NCI-H187 (cell line): Measurements from ENCODE around the gene MAPK1IP1L.

Experiments
- DNase-seq, 2 experiments: peaks; one replicate each; lab custom pipeline; 2025; lab: John Stamatoyannopoulos, UW

The MAPK1IP1L gene

DNA sequence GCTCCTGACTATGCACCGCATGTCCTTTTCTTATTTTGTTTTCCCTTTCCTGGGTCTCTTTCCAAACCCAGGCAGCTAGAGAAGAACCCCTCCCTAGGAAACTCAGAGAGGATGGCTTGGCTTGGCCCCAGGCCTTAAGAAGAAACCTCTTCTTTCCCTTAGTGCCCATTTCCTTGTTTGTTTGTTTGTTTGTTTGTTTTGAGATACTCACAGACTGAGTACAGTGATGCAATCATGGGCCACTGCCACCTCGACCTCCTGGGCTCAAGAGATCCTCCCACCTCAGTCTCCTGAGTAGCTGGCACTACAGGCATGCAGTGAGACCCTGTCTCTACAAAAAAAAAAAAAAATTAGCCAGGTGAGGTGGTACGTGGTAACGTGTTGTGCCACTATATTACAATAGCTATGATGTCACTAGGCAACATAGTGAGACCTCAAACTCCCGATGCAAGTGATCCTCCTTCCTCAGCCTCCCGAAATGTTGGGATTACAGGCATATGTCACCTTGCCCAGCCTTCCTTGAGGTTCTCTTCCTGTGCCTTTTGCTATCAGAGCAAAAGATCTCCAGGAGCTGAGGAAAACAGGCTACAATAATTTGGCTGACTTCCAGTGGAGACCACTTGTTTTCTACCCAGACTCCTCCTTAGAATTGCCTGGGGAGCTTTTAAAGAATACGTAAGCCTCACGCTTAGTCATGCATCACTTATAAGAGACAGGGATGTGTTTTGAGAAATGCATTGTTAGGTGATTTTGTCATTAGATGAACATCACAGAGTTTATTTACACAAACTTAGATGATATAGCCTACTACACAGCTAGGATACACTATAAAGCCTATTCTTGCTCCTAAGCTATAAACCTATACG lies 43.1 kb downstream of the MAPK1IP1L start:
- DNase-seq, result peak; percentile 84 to 86

GRCh38 chr14:55097881-55098560 lies 46.6 kb downstream of the MAPK1IP1L start:
- no peak for DNase-seq

DNA sequence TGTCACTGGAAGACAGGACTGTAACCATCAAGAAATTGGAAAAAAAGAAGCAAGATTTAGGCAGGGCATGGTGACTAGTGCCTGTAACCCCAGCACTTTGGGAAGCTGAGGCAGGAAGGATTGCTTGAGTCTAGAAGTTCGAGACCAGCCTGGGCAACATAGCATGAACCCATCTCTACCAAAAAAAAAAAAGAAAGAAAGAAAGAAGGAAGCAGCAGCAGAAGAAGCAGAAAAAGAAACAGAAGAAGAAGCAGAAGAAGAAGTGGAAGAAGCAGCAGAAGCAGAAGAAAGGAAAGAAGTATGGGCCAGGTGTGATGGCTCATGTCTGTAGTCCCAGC lies 47.1 kb downstream of the MAPK1IP1L start:
- no peak for DNase-seq

DNA sequence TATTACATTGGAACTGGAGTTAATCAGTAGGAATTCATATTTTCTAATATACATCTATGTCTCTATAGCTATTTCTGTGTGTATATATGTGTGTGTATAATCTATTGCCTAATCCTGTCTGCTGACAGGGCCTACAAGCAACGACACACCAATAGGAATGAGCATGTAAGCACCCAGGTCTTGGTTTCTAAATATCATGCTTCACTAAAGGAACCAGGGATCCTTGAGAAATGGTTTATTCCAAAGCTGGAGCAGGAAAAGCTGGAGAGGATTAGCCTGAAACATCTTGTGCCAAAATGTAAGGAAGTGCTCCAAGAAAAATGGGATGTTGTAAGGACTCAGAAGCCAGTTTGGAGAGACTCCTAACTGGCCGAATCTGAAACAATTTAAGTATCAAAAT lies 48.3 kb downstream of the MAPK1IP1L start:
- DNase-seq, result no peak

GRCh38 chr14:55101698-55102097 lies 50.3 kb downstream of the MAPK1IP1L start:
- no peak for DNase-seq

DNA sequence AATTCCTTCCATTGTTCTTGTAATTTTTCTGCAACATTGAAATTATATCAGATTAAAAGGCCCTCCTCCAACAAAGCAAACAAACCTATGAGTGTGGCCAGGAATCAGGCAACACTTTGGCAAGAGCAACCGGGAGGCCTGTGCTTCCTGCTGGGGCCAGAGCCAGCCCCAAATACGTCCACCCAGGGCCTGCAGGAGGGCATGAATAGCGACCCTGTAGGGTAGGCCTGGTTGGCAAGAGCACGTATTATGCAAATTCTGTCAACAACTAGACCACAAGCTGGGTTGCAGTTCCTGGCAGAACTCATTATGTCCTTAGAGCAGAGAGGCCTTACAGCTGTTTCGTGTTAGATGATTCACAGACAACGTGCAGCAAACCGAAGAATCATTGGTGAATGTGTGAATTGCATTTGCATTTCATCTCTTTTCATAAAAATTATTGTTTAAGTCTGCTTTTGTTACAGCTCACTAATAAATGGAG lies 50.7 kb downstream of the MAPK1IP1L start:
- DNase-seq, result peak in 1 of 2 experiments; percentile 27

GRCh38 chr14:55103005-55103640 lies 51.7 kb downstream of the MAPK1IP1L start:
- DNase-seq, result no peak

GRCh38 chr14:55103971-55104954 lies 52.8 kb downstream of the MAPK1IP1L start:
- no peak for DNase-seq

GRCh38 chr14:55105991-55106390 lies 54.5 kb downstream of the MAPK1IP1L start:
- DNase-seq, result no peak

GRCh38 chr14:55107766-55108554 lies 56.5 kb downstream of the MAPK1IP1L start:
- DNase-seq, result no peak

- DNase-seq, result no peak
Measured at GRCh38 chr14:55109836-55110235, 58.4 kb downstream of the MAPK1IP1L start.

DNA sequence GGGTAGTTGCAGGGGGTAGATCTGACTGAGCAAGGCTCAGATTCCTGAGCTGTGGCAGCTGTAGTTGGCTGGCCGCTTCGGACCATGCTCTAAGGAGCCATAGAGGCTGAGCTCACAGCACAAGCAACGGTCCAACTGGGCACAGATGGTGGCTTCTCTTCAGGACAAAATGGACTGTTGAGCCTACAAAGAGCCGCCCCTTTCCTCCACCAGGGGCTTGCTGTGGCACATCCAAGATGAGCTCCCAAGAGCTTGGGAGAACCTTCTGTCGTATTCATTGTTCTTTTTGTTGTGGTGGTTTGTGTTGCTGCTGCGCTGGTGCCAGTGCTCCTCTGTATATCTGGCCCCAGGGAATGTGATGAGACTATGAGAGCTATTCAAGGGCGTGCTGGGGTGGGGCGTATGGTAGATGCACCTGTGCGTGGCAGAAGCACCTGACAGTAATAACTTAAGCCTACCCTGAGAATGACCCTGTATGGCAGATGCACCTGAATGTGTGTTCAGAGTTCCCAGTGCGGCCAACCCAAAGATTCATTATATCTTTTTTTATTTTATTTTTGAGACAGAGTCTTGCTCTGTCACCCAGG lies 59.8 kb downstream of the MAPK1IP1L start:
- peak; percentile 80 to 91 for DNase-seq

DNA sequence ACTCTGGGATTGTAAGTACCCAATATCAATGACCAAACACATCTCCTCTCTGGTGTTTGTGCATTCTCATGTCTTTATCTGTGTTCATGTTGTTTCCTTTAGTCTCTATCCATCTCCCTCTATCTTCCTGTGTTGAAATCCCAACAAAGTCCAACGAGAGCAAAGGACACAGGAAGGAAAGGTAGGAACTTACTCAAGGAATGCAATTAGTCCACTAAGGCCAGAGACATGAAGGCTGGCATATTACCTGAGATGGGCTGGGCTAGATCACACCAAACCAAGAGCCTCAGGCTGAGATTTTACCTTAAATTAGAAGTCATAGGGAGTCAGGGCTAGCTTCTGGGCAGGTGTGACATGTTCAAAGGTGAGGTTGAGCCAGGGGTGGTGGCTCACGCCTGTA lies 63.3 kb downstream of the MAPK1IP1L start:
- DNase-seq, result no peak

DNA sequence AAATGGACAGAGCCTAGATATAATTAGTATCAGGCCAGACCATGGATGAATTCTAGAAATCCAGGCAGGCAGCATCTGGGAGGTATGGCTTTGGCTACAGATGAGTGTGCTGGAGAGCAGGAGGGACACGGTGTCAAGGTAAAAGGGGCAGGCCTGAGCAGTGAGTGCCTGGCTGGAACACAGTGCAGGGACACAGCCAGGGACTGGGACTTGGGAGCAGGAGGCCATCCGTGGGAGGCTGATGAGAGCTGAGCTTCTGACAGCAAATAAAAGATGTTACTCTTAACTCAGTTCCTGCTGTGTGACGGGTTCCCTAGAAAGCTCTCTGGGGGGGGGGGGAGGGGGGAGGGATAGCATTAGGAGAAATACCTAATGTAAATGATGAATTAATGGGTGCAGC lies 64.0 kb downstream of the MAPK1IP1L start:
- DNase-seq, result no peak

DNA sequence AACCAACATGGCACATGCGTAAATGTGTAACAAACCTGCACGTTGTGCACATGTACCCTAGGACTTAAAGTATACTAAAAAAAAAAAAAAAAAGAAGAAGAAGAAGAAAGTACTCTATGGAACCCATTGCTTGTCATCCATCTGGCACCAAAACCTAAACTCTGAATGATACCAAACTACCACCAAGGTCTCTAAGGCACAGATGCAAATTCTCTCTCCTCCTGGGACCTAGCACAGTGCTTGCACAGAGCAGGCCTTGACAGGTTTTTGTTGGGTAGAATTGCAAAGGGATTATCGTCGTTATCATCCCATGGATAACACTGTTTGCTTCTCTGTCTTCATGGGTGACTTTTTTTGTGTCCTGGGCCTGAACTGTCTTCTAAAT lies 64.4 kb downstream of the MAPK1IP1L start:
- no peak for DNase-seq

- no peak for DNase-seq
Measured at GRCh38 chr14:55116246-55117030, 65.0 kb downstream of the MAPK1IP1L start.

DNA sequence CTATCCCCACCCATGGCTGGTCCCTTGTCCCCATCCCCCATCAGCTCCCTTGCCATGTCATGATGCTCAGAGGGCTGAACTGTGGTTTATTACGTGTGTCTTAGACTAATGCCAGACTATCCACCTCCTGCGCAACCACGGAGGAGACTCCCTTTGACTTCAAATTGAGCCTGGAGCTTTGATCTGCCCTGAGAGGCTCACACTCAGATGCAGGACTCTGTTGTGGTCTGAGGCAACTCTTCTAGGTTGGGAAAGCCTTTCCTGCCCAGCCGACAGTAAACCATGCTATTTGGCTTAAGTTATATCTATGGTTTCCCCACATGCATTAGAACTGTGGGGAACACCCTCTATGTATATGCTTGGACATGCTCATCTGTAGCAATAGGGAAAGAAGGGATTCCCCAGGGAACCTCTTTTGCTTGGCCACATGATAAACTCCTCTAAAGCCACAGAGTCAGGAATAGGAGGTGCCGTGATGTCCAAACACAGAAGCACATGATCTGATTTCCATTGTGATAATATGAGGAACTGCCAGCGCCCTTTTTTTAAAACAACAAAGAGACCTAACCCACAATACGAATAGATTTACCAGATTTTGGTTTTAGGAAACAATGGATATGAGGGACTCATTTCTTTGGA lies 66.5 kb downstream of the MAPK1IP1L start:
- peak in 1 of 2 experiments; percentile 49 for DNase-seq

- DNase-seq, result no peak
Measured at GRCh38 chr14:55118761-55119160, 67.3 kb downstream of the MAPK1IP1L start.
